Neutrophil (primary cell): ENCODE data around the gene NME5.

Experiments
- H3K27ac ChIP-seq: fragments of 200-600 bp; sonication (generic); 2 replicates; pipeline ENCODE4 v1.5.1; 2016; ENCODE audit warnings: mild to moderate bottlenecking, moderate library complexity
- H3K27me3 ChIP-seq: fragments of 200-600 bp; sonication (generic); 2 replicates; pipeline ENCODE4 v1.6.0; 2016; ENCODE audit warnings: mild to moderate bottlenecking
- H3K36me3 ChIP-seq: fragments of 200-600 bp; sonication (generic); 2 replicates; pipeline ENCODE4 v1.5.1; 2017
- H3K4me1 ChIP-seq, 2 experiments: fragments of 200-600 bp in 1 of 2; sonication (generic) in 1 of 2; 1 replicate in 1 of 2; 2 replicates in 1 of 2; pipeline versions ENCODE4 v1.5.1 to v1.6.1; 2013 to 2016; ENCODE audit warnings: low read depth in 1 of 2, low read length in 1 of 2, mild to moderate bottlenecking in 1 of 2, moderate library complexity in 1 of 2; ENCODE audit not compliant: control insufficient read depth in 1 of 2, insufficient read depth in 1 of 2
- H3K4me3 ChIP-seq, 2 experiments: fragments of 200-600 bp in 1 of 2; sonication (generic) in 1 of 2; 1 replicate in 1 of 2; 2 replicates in 1 of 2; pipeline ENCODE4 v1.5.1; 2013 to 2016; ENCODE audit warnings: low read depth in 1 of 2, low read length in 1 of 2, mild to moderate bottlenecking in 1 of 2, moderate library complexity in 1 of 2
- H3K9me3 ChIP-seq: fragments of 200-600 bp; sonication (generic); 2 replicates; pipeline ENCODE4 v1.5.1; 2016
- CTCF ChIP-seq: fragments of 200-600 bp; sonication (generic); IDR thresholded peaks from 2 replicates; pipeline ENCODE4 v1.5.1; 2016; ENCODE audit warnings: antibody characterized with exemption

Gene NME5

GRCh38 chr5:138110266-138110963 is 28.8 kb downstream of the NME5 start:
- peaks cover 17 to 28% of the 10 kb centered on the region in 2 experiments for H3K4me1 ChIP-seq
- no peak for TF ChIP-seq CTCF
- no peak overlapping the region for H3K27ac ChIP-seq

GRCh38 chr5:138109463-138110265 is 29.6 kb downstream of the NME5 start:
- Histone ChIP-seq H3K4me3 (no peak overlapping the region), H3K9me3 (no peaks in the 10 kb centered on the region), H3K36me3 (no peaks in the 10 kb centered on the region), H3K27me3 (peaks cover 5% of the 10 kb centered on the region), H3K27ac (no peak overlapping the region), H3K4me1 (peaks cover 17 to 28% of the 10 kb centered on the region in 2 experiments)
- TF ChIP-seq CTCF: no peak

More at GRCh38 chr5:138110266-138110963, 28.8 kb downstream of the NME5 start:
- peaks cover 5% of the 10 kb centered on the region for H3K27me3 ChIP-seq
- no peak overlapping the region for H3K4me3 ChIP-seq
- no peaks in the 10 kb centered on the region for H3K36me3 ChIP-seq
- no peaks in the 10 kb centered on the region for H3K9me3 ChIP-seq

GRCh38 chr5:138107213-138107612 is 32.0 kb downstream of the NME5 start:
- Histone ChIP-seq H3K4me1 (peaks cover 5 to 7% of the 10 kb centered on the region in 2 experiments), H3K36me3 (no peaks in the 10 kb centered on the region), H3K9me3 (no peaks in the 10 kb centered on the region), H3K27ac (no peak overlapping the region), H3K4me3 (no peak overlapping the region), H3K27me3 (peaks cover 5% of the 10 kb centered on the region)
- no peak for TF ChIP-seq CTCF

GRCh38 chr5:138105709-138106108 is 33.5 kb downstream of the NME5 start:
- TF ChIP-seq CTCF: no peak
- Histone ChIP-seq H3K27ac (no peak overlapping the region), H3K36me3 (no peaks in the 10 kb centered on the region), H3K4me1 (no peaks in the 10 kb centered on the region), H3K4me3 (no peak overlapping the region), H3K27me3 (peaks cover 5% of the 10 kb centered on the region), H3K9me3 (no peaks in the 10 kb centered on the region)

GRCh38 chr5:138103319-138103637 is 36.0 kb downstream of the NME5 start:
- H3K4me3 ChIP-seq: no peak overlapping the region
- H3K27ac ChIP-seq: no peak overlapping the region
- no peak for TF ChIP-seq CTCF
- H3K9me3 ChIP-seq: no peaks in the 10 kb centered on the region
- H3K4me1 ChIP-seq: no peaks in the 10 kb centered on the region
- H3K27me3 ChIP-seq: peaks cover 8% of the 10 kb centered on the region
- no peaks in the 10 kb centered on the region for H3K36me3 ChIP-seq
